HCT116 (cell line): ENCODE results near the gene NOS3. TPM values are rescaled to one million over a fixed set of nuclear protein-coding genes. Genes with fewer than 3 reads are reported as not detected.

ENCODE experiments used
- ATAC-seq: fragments of 200-7000 bp; cut with Tn5 transposase; 2 replicates; pipeline ENCODE4 v1.9.1; 2020; ENCODE audit warnings: mild to moderate bottlenecking, moderate library complexity
- BruUV-seq: library from RNA; stranded (reverse); fragments of 400-500 nt; replicated peaks from 2 replicates; lab custom pipeline; 2021; lab: Mats Ljungman, UMichigan
- CTCF ChIA-PET: fragments of 300-600 bp; sonication (Branson Sonifier 250); formaldehyde crosslinking; loops from one replicate; lab custom pipeline; 2021; ENCODE audit warnings: antibody characterized with exemption; lab: Charles Lee
- POLR2A ChIA-PET: fragments of 300-600, 350-600 bp; sonication (Branson Sonifier 250); formaldehyde crosslinking; loops from one replicate; lab custom pipeline; 2021; ENCODE audit warnings: antibody characterized with exemption; lab: Charles Lee
- RAD21 ChIA-PET, 2 experiments: fragments of 300-600 bp; sonication (Branson Sonifier 250); formaldehyde crosslinking; loops; one replicate each; lab custom pipeline; 2023; ENCODE audit warnings: low total read pairs in 2 of 2; ENCODE audit not compliant: uncharacterized antibody in 2 of 2, unreplicated experiment in 2 of 2, low non-redundant PET in 1 of 2; lab: Charles Lee
- DNase-seq: peaks from one replicate; pipeline ENCODE4 v3.0.0-alpha.2; 2010; ENCODE audit warnings: low read depth, low spot score
- H2AFZ ChIP-seq: fragments of 200-600 bp; shearing (Covaris generic), sonication (generic); 2 replicates; pipeline ENCODE4 v1.6.1; 2017; ENCODE audit warnings: low read depth, mixed run types, mixed read lengths, antibody characterized with exemption, low read length; ENCODE audit not compliant: poor library complexity, severe bottlenecking
- H3K27ac ChIP-seq: 2 replicates; pipeline ENCODE4 v1.5.1; 2012; ENCODE audit warnings: low read depth, low read length
- H3K27me3 ChIP-seq: fragments of 200-600 bp; sonication (generic); 2 replicates; pipeline ENCODE4 v1.6.1; 2016; ENCODE audit warnings: mixed run types, low read length, mixed read lengths; ENCODE audit not compliant: insufficient read depth
- H3K36me3 ChIP-seq, 2 experiments: fragments of 200-500 bp in 1 of 2; fragments of 200-600 bp in 1 of 2; sonication (Bioruptor generic) in 1 of 2; sonication (generic) in 1 of 2; 2 replicates each; pipeline versions ENCODE4 v1.5.1 to v1.6.1; 2014 to 2016; ENCODE audit warnings: low read length in 2 of 2, inconsistent platforms in 1 of 2, mixed read lengths in 1 of 2, mixed run types in 1 of 2; ENCODE audit not compliant: insufficient read depth in 2 of 2, control insufficient read depth in 1 of 2
- H3K4me1 ChIP-seq, 2 experiments: fragments of 200-600 bp in 1 of 2; sonication (generic) in 1 of 2; 2 replicates each; pipeline versions ENCODE4 v1.5.1 to v1.6.1; 2012 to 2017; ENCODE audit warnings: low read length in 2 of 2, inconsistent platforms in 1 of 2, mild to moderate bottlenecking in 1 of 2, mixed read lengths in 1 of 2, mixed run types in 1 of 2, moderate library complexity in 1 of 2; ENCODE audit not compliant: insufficient read depth in 2 of 2, control insufficient read depth in 1 of 2
- H3K4me2 ChIP-seq: fragments of 200-600 bp; sonication (generic); 2 replicates; pipeline ENCODE4 v1.6.1; 2017; ENCODE audit warnings: mixed run types, low read length, mixed read lengths
- H3K4me3 ChIP-seq, 2 experiments: fragments of 200-600 bp in 1 of 2; sonication (generic) in 1 of 2; replicated peaks in 1 of 2; 2 replicates each; pipeline ENCODE4 v1.5.1; 2011 to 2016; ENCODE audit warnings: low read length in 2 of 2, control low read depth in 1 of 2, low read depth in 1 of 2, mild to moderate bottlenecking in 1 of 2, mixed read lengths in 1 of 2, mixed run types in 1 of 2
- H3K79me2 ChIP-seq: fragments of 200-600 bp; sonication (generic); 2 replicates; pipeline ENCODE4 v1.6.1; 2017; ENCODE audit warnings: mild to moderate bottlenecking, mixed run types, low read length, moderate library complexity, mixed read lengths; ENCODE audit not compliant: insufficient read depth
- H3K9ac ChIP-seq: fragments of 200-600 bp; sonication (generic); 2 replicates; pipeline ENCODE4 v1.6.1; 2016; ENCODE audit warnings: low read length, mixed read lengths
- H3K9me2 ChIP-seq: fragments of 200-600 bp; sonication (generic), shearing (Covaris generic); 2 replicates; pipeline ENCODE4 v1.6.1; 2017; ENCODE audit warnings: mixed run types, mild to moderate bottlenecking, moderate library complexity; ENCODE audit not compliant: insufficient read depth
- H3K9me3 ChIP-seq, 2 experiments: fragments of 200-500 bp in 1 of 2; fragments of 200-600 bp in 1 of 2; sonication (Bioruptor generic) in 1 of 2; sonication (generic) in 1 of 2; 2 replicates each; pipeline ENCODE4 v1.6.1; 2014 to 2017; ENCODE audit warnings: low read length in 2 of 2, mixed read lengths in 2 of 2, inconsistent platforms in 1 of 2, low read depth in 1 of 2, mild to moderate bottlenecking in 1 of 2, mixed run types in 1 of 2, moderate library complexity in 1 of 2; ENCODE audit not compliant: control insufficient read depth in 1 of 2, insufficient read depth in 1 of 2
- H4K20me1 ChIP-seq: fragments of 200-600 bp; sonication (generic), shearing (Covaris generic); 2 replicates; pipeline ENCODE4 v1.6.1; 2017; ENCODE audit warnings: mixed run types, mild to moderate bottlenecking, moderate library complexity; ENCODE audit not compliant: insufficient read depth
- ATF3 ChIP-seq: IDR thresholded peaks from 2 replicates; pipeline ENCODE4 v1.6.1; 2012
- CBX3 ChIP-seq: IDR thresholded peaks from 2 replicates; pipeline ENCODE4 v1.6.1; 2012; ENCODE audit warnings: low read depth
- CTCF ChIP-seq, 3 experiments: fragments of 200-600 bp in 1 of 3; sonication (generic) in 1 of 3; IDR thresholded peaks in 2 of 3; conservative IDR thresholded peaks in 1 of 3; 2 replicates each; pipeline ENCODE4 v1.5.1; 2012 to 2017; ENCODE audit warnings: low read depth in 2 of 3, low read length in 2 of 3, antibody characterized with exemption in 1 of 3, borderline replicate concordance in 1 of 3, control low read depth in 1 of 3, mild to moderate bottlenecking in 1 of 3, mixed read lengths in 1 of 3, mixed run types in 1 of 3, moderate library complexity in 1 of 3; ENCODE audit not compliant: insufficient read depth in 1 of 3
- EGR1 ChIP-seq: IDR thresholded peaks from 2 replicates; pipeline ENCODE4 v1.6.1; 2012; ENCODE audit warnings: low read depth
- FOSL1 ChIP-seq: IDR thresholded peaks from 2 replicates; pipeline ENCODE4 v1.6.1; 2012; ENCODE audit warnings: low read depth
- JUND ChIP-seq: IDR thresholded peaks from 2 replicates; pipeline ENCODE4 v1.6.1; 2012
- RAD21 ChIP-seq: IDR thresholded peaks from 2 replicates; pipeline ENCODE4 v1.6.1; 2012; ENCODE audit warnings: low read depth, mild to moderate bottlenecking
- SP1 ChIP-seq: IDR thresholded peaks from 2 replicates; pipeline ENCODE4 v1.6.1; 2012; ENCODE audit warnings: low read depth
- ZBTB33 ChIP-seq: IDR thresholded peaks from 2 replicates; pipeline ENCODE4 v1.6.1; 2011; ENCODE audit warnings: mild to moderate bottlenecking, low read length, moderate library complexity; ENCODE audit not compliant: insufficient replicate concordance; ENCODE audit errors: extremely low read depth
- intact Hi-C: fragments of 100-400 bp; cut with micrococcal nuclease; formaldehyde crosslinking; loops from 2 replicates; pipeline ENCODE4 v1.10.0; 2022
- total RNA-seq: library from RNA; stranded (reverse); gene quantifications from one replicate; pipeline ENCODE4 v1.2.1, GENCODE V29; 2021; ENCODE audit not compliant: unreplicated experiment

Gene NOS3
- total RNA-seq, 1 experiment from 2014 or later, result 35.8 TPM

- H2AFZ ChIP-seq, result no peak overlapping the region
- ChIA-PET POLR2A (no interaction called here), CTCF (no interaction called here), RAD21 (no interaction called here)
- no peak for DNase-seq
- peak; percentile 26; the same call in 1 of the 2 replicates for ATAC-seq
- no TSS peak for BruUV-seq
- H3K9me3 ChIP-seq, result no peaks in the 10 kb centered on the region
- H3K4me1 ChIP-seq, result peaks cover 5 to 7% of the 10 kb centered on the region in 2 experiments; a peak in 2 of 4 replicates
- no peaks in the 10 kb centered on the region for H3K79me2 ChIP-seq
- H3K27me3 ChIP-seq, result no peaks in the 10 kb centered on the region
- H3K9me2 ChIP-seq, result no peaks in the 10 kb centered on the region
- H3K4me2 ChIP-seq, result 0 out of 2 replicates have a peak overlapping the region, but pooled peaks have one; percentile 4
- H4K20me1 ChIP-seq, result no peaks in the 10 kb centered on the region
- H3K27ac ChIP-seq, result no peak overlapping the region
- TF ChIP-seq FOSL1 (no peak), SP1 (no peak), EGR1 (no peak)
- no peak overlapping the region for H3K4me3 ChIP-seq
- no peaks in the 10 kb centered on the region for H3K36me3 ChIP-seq
- H3K9ac ChIP-seq, result no peak overlapping the region
- intact Hi-C loops, result no loop called here
Measured at GRCh38 chr7:151003572-151003971, 12.8 kb downstream of the NOS3 start.

- Histone ChIP-seq H3K4me1 (peaks cover 13 to 26% of the 10 kb centered on the region in 2 experiments; a peak in 3 of 4 replicates), H3K9me3 (no peaks in the 10 kb centered on the region), H3K9ac (no peak overlapping the region), H3K27ac (no peak overlapping the region), H3K36me3 (no peaks in the 10 kb centered on the region), H3K79me2 (peaks cover 4% of the 10 kb centered on the region; the same call in 1 of the 2 replicates), H3K4me2 (no peak overlapping the region), H3K27me3 (no peaks in the 10 kb centered on the region), H3K4me3 (no peak overlapping the region), H3K9me2 (no peaks in the 10 kb centered on the region), H4K20me1 (no peaks in the 10 kb centered on the region), H2AFZ (no peak overlapping the region)
- ChIA-PET POLR2A (no interaction called here), CTCF (interaction anchor here (1.4 kb wide), 1 partner anchor 13 kb away, joined by 4 read pairs; no protein-coding TSS in a partner anchor), RAD21 (no interaction called here)
- TF ChIP-seq RAD21, result no peak
- no peak for TF ChIP-seq CBX3
- no peak for TF ChIP-seq CTCF (IDR thresholded peaks at IDR 0.05 in 2 of 3, conservative IDR thresholded peaks at IDR 0.05 in 1 of 3; ENCODE audit: borderline replicate concordance in 1 of 3, insufficient read depth in 1 of 3, low read depth in 2 of 3, low read length in 2 of 3)
- no peak for TF ChIP-seq JUND
- no peak for TF ChIP-seq ATF3
- no peak for TF ChIP-seq ZBTB33
- TF ChIP-seq EGR1, result no peak
- intact Hi-C loops, result no loop called here
- no peak for ATAC-seq
- no peak for DNase-seq
- no TSS peak for BruUV-seq
Measured at GRCh38 chr7:151005566-151005965, 14.7 kb downstream of the NOS3 start.
